ENCODE results near the gene OR2B3. TPM values are rescaled to one million over a fixed set of nuclear protein-coding genes. Genes with fewer than 3 reads are reported as not detected.

The OR2B3 gene
- total RNA-seq, 1 experiment from 2014 or later, result not detected

Other genes starting within 250 kb of the OR2B3 start
- gene TRIM27, start 163.3 kb downstream of the OR2B3 start, total RNA-seq (2014; rRNA removed; shearing (Covaris generic)), result 126 and 144 TPM in 2 replicates
- not detected in 2 replicates for gene ZNF311, start 82.0 kb downstream of the OR2B3 start, total RNA-seq (2014; rRNA removed; shearing (Covaris generic))
- not detected in 2 replicates for gene OR2W1, start 42.1 kb downstream of the OR2B3 start, total RNA-seq (2014; rRNA removed; shearing (Covaris generic))
- not detected in 2 replicates for gene OR2J1, start 12.2 kb upstream of the OR2B3 start, total RNA-seq (2014; rRNA removed; shearing (Covaris generic))
- not detected in 2 replicates for gene OR2J3, start 20.7 kb upstream of the OR2B3 start, total RNA-seq (2014; rRNA removed; shearing (Covaris generic))
- not detected in 2 replicates for gene OR2J2, start 83.6 kb upstream of the OR2B3 start, total RNA-seq (2014; rRNA removed; shearing (Covaris generic))
- gene OR14J1, start 214.4 kb upstream of the OR2B3 start, total RNA-seq (2014; rRNA removed; shearing (Covaris generic)), result not detected in 2 replicates

All from G401 (cell line).